Stimulated activated naive CD4-positive, alpha-beta T cell treated with Interleukin-2 at 50 U/mL for 16 hours (primary cell): ENCODE data around the gene RBM19.
"Not testable (repeated sequence)": the region's sequence is repeated elsewhere in the genome, so short reads cannot be mapped to it uniquely, and the experiment has no call there.

Source experiments
- DNase-seq: peaks from one replicate; lab custom pipeline; 2025; lab: John Stamatoyannopoulos, UW

The RBM19 gene

DNA sequence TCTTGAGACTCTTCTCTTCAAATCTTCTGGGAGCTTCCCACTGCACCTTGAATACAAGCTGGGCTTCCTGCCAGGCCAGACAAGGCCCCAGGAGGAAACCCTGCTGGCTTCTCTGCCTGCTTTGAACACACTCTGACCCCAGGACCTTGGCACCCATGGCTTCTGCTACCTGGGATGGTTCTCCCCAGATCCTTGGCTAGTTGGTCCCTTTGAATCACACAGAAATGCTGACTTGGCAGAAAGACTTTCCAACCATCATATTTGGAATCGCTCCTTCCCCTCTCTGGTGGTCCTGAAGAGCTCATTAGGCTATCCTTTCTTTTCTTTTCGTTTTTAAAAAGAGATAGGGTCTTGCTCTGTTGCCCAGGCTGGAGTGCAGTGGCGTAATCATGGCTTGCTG, 132.7 kb downstream of the RBM19 start:
- DNase-seq: no peak

DNA sequence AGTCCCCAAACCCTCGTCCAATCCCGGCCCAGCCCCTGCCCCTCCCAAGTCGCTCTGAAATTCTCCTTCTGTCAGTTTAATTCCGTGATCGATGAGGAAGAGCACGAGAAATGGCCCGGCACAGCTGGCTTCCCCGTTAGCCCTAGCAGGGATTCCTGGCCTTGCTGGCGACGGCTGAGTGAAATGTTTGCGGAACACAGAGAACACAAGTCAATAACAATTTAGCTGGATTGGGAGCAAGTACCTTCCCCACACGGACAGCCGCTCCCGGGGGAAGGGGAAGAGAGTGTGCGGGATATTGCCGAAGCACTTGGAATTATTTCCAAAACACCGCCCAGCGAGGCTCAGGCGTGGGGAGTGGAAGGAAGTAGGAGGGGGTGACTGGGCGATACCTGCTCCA, 134.6 kb downstream of the RBM19 start:
- no peak for DNase-seq

DNA sequence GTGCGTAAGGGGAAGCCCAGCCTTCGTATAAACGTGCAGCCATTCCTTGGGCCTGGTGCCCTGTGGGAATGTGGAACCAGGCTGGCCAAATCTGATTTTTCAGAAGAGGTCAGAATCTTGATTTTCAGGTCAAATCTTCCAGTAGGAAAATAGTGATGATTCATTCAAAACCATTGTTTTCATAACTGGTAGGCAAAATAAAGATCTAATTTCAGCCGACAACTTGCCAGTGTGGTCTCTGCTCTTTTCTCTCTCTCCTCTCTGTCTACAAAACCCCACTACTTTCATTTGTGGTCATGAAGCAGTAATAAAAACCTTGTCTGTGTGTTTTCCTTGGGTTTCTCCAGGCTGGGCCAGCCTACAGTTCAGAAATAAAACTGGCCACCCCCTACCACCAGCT, 135.1 kb downstream of the RBM19 start:
- no peak for DNase-seq

DNA sequence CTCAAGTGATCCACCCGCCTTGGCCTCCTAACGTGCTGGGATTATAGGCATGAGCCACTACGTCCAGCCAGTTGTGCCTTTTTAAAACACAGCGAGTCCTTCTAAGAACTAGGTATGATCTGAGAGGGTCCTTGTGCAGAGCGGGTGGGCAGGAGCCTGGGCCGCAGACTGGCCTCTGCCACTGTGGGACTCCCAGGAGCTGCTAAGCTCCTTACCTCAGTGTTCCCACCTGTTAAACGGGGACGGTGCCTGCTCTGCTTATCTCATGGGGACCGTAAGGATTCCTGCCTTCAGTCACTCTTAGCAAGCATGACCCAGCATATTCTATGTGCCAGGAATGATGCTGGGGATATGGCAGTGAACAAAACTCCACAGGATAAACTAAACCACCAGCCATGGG, 136.9 kb downstream of the RBM19 start:
- DNase-seq: no peak

DNA sequence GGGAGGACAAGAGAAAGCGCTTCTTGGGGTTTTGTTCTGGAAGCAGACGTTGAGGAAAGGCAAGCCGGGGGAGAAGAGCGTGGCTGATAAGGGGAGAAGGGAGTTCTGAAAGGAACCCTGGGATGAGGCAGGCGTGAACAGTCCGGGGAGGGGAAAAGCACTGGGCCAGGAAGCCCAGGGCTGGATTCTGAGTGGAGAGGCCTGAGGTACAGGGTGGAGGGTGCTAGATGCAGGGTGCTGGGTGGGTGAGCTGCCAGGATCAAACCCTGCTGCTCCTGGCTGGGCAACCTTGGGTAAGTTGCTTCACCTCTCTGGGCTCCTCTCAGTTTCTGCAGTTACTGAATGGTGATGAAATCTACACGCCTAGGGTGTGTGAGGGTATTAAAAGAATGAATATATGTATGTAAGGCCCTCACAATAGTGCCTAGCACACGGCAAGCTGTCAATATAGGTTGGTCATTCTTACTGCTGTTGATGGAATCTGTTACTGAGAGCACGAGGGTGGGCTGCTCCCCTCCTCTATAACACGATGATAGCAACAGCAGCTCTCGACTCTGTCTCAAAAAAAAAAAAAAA, 138.5 kb downstream of the RBM19 start:
- DNase-seq: no peak

DNA sequence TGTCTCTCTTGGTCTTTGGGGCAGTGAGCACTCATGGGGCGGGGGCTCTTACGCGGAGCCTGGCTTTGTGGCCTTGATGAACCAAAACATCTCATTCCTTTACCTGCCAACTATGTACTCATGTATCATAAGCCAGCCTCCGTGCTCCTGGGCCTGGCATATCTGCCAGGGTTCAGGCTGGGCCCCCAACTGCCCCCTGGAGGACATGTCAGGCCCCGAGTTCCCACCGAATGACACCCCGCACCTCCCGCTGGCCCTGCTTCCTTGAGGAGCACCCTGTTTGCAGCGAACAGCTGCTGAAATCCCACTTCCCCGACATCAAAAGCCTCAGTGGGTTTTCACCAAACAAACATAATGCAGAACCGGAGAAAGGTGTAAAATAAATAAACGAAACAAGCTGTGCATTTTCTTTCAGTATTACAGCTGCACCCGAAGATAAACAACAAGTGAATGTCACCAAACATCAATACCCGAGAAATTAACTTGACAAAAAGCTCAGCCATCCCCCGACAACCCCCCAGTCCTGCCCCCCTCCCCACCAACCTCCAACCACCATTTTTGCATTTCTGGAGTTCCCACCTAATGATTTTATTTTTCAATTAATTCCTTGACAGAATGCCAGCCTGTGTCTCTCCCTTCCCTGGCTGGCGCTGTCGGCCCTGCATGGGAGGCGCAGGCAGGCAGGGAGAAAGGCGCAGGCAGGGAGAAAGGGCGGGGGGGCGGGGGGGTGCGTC, 139.2 kb downstream of the RBM19 start:
- DNase-seq: no peak

DNA sequence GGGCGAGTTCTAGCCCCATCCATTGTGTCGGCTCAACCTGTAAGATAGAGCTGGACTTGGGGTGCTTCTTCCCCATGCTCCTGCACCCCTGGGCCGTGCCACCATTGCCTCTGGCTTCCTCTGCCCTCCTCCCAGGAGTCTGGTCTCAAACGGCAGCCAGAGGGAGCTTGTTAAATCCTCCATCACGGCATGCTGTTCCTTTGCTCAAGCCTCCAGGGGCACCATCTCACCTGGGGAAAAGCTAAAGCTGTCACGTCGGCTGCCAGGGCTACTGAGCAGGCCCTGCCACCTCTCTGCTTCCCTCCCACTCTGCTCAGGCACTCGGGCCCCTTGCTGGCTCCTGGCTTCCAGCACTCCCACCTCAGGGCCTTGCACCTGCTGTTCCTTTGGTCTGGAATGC, 140.4 kb downstream of the RBM19 start:
- no peak for DNase-seq

DNA sequence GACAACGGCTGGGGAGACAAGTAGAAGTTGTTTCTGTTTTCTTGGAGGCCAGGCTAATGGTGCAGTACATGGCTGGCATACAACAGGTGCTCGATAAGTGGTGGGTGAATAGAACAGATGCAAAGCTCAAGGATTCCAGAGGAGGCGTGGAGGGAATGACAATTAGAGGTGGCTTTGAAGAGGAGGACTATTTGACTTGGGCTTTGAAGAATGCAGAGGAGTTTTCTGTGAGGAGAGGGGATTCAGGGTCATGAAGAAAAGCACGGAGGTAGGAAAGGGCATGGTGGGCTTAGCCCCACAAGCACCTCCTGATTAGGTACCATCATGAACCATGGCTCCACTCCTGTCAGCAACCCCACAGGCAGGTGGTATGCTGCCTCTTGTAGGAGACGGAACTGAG, 142.3 kb downstream of the RBM19 start:
- no peak for DNase-seq

DNA sequence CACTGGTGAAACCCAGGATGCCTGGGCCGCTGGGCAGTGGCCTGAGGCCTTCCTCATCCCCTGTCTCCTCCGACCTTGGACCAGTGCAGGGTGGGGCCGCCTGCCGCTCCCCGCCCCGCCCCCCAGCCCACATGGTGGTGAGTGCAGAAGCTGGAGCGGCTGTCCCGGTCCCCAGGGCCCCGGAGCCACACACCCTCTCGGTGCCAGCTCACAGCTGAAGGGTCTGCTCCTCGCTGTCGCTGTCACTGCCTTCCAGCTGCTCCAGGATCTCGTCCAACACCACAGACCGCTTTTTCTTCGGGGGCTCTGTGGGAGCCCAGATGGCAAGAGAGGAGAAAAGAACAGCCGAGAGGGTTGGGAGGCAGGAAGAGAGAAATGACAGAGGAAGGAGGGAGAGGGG, 143.1 kb downstream of the RBM19 start:
- no peak for DNase-seq

DNA sequence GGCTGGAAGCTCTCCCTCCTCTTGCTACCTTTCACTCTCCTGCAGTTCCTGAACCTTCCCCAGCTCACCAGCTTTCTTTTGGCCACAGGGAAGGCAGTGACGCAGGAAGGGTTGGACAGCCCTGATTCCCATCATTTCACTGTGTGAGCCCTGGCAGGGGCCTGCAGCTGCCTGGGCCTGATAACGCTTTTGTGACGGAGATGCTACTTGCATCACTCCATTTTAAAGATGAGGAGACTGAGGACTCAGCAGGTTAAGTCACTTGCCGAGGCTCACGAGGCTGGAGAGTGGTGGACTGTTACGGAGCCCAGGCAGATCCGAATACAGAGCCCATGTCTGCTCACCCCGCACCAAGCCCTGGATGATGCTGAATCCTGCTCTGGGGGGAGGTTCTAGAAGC, 145.3 kb downstream of the RBM19 start:
- DNase-seq: no peak

DNA sequence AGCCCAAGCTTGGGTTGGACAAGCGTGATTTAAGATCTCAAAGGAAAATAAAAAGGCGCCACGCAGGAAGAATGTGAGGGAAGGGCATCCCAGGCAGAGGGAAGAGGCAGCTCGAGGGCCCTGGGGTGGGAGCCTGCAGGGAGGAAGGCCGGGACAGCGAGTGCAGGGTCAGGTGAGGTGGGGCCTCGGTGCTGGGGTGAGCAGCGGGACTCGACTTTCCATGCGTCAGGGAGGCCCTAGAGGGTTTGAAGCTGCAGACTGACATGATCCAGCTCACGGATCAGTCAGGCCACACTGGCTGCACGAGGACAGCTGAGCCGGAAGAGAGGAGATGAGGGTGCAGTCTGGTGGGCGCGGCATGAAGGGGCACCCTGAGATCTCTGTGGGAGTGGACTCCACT, 145.8 kb downstream of the RBM19 start:
- DNase-seq: no peak

DNA sequence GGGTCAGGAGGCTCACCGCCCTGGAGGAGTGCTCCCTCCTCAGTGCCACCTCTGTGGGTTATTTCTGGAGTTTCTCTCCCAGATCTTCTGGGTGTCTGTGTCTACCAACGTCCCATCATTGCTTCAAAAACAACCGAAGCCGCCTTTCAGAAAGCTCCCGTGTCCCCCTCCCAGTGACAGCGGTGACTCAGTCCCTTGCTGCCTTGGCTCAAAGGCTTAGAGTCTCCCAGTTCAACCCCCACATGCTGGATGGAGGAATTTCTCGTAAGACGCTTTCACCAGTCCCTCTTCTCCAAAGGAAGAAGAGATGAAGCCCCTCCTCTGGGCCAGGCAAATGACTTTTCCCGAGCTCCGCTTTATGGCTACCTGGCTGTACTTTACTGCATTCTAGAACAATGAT, 146.6 kb downstream of the RBM19 start:
- no peak for DNase-seq

DNA sequence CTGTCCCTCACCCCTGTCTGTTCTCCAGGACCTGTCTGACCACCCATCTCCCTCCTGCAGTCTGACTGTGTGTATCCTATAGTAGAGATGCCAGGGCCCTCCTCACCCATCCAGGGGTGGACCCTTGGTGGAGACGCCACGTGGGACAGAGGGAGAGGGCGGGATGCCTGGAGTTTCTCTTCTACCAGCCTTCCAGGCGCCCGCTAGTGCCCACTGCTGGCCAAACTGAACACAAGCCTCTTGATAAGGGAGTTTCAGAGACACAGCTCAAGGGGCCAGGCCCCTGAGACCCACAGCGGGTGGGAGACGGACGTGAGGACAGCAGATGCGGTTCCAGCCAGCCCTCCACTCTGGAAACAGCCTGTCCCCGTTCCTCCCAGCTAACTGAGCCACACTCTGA, 147.3 kb downstream of the RBM19 start:
- DNase-seq: no peak

DNA sequence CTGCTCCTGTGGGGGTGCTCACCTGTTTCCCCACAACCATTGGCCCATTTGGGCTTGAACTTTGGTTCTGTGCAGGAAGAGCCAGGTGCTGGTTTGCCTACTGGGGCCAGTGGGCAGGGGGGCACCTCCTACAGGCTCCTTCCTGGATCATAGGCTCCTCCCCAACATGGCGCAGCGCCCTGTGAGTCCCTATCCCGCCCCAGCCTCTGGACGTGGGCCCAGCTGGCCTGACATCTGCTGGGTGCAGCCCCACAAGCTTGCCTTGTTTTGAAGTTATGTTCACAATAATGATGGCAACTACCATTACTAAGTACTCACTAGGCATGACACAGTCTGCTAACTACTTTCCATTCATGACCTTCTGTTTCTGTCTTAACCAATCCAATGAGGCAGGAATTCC, 147.8 kb downstream of the RBM19 start:
- DNase-seq: no peak

DNA sequence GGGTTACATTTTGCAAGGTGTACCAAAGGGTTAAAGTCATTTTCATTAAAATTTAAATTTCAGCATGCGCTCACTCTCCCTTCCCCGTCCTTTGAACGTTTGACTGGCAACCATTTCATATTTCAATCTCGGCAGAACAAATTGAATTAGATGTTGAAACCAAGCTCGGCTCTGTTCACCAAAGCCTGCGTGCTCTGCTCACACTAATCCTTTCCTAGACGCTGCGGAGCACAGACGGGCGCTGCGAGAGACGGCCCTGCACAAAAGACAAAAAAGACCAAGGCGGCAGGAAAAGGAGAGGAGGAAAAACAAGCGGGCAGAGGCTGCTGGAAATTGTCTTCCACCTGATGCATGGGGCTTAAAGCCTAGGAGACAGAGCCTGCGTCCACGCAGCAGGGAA, 149.3 kb downstream of the RBM19 start:
- no peak for DNase-seq

DNA sequence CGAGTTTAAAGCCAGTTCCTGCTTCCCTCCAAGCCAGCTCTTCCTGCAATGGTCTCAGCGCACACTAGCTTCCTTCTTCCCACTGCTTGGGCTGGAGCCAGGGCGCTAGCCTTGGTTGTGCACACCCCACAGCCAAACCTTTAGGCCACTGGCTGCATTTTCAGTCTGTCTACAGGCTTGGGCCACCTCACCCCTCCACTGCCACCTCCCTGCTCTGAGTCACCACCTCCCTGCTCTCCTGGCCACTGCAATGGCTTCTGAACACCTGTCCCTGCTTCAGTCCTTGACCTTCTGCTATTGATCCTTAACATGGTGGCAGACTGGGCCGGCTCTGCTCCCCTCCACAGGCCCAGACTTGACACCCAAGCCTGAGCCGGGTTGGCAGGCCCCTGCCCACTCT, 151.1 kb downstream of the RBM19 start:
- DNase-seq: no peak

DNA sequence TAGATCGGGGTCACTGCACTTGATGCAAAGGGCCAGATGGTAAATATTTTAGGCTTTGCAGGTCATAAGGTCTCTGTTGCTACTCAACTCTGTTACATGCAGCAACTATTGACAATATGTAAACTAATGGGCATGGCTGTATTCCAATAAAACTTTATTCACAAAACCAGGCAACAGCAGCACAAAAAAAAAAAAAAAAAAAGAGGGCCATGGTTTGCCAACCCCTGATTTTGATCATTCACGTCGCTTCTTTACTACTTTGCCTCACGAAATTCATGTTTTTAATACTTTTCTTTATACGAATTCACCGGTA, 152.9 kb downstream of the RBM19 start:
- DNase-seq: no peak

DNA sequence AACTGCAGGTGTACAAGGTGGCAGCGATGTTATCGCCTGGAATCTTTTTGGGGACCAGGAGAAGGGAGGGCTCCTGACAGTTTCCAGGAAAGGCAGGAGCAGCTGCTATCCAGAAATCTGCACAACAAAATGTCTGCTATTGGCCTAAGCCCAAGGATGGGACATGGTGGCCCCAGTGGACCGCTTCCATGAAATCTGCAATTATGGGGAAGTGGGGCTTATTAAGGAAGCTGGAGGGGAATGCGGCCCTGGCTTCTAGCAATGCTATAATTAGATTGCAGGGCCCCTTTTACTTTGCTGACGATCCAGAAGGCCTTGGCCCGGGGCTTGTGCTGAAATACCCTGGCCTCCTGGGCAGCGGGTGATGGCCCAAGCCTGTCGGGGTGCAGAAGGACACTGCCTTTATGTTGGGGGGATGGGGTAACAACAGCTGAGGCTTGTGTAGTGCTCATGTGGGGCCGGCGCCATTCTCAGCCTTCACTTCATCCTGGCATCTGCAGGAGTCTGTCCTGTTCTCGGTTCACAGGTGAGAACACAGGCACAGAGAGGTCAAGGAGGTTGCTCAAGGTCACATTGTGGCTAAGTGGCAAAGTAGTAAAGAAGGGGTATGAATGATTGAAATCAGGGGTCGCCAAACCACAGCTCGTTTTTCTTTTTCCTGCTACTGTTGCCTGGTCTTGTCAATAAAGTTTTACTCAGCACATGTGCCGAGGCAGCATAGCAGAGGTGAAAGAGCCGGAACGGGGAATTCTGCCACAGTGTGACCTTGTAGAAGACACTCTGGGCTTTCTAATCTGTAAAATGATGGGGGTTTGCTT, 153.5 kb downstream of the RBM19 start:
- no peak for DNase-seq

DNA sequence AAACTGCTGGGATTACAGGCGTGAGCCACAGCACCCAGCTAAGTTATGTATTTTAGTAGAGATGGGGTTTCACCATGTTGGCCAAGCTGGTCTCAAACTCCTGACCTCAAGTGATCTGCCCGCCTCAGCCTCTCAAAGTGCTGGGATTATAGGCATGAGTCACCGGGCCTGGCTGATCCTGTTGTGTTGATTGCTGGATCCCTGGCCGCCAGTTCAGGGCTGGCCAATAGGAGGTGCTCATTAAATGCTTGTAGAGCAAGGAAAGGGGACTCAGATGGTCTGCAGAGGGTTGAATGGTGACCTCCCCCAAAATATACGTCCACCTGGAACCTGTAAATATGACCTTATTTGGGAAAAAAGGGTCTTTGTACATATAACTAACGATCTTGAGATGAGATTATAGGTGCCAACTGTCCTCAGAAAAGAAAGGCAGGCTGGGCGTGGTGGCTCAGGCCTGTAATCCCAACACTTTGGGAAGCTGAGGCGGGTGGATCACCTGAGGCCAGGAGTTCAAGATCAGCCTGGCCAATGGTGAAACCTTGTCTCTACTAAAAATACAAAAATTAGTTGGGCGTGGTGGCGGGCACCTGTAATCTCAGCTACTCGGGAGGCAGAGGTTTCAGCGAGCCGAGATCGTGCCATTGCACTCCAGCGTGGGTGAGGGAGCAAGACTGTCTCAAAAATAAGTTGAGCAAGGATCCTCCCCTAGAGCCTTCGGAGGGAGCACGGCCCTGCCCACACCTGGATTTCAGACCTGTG, 156.5 kb downstream of the RBM19 start:
- DNase-seq: not testable (repeated sequence)

DNA sequence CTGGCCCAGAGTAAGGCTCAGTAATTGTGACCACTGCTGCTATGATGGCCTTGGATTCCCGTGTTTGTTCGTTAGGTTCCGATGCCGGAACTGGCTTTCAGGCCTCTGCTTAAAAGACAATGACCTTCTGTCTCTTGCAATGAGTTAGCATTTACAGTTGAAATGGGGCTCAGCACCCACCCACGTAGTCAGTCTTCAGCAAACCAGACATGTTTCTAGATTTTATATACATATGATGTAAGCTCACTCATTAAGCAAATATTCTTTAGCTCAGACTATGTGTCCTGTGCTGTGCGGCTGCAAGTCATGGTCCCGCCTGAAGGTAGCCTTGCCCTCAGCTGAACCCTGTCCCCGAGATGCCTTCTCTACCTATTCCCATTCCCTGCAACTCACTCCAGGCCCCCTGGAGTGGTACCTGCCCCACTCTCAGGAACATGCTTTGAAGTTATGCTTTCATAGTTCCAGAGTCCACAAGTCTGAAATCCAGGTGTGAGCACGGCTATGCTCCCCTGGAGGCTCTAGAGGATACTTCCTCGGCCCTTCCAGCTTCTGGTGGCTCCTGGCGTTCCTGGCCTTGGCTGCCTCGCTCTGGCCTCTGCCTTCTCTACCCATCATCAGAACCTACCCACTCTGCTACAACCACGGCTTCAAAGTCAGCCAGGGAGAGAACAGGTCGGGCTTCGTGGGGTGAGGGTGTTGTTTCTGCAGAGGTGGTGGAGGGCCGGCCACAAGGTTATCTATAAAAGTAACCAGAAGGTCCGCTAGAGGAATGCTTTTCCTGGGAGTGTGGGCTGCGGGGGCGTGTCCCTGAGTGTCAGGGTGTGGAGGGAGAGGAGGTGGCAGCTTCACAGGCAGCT, 157.8 kb downstream of the RBM19 start:
- no peak for DNase-seq

DNA sequence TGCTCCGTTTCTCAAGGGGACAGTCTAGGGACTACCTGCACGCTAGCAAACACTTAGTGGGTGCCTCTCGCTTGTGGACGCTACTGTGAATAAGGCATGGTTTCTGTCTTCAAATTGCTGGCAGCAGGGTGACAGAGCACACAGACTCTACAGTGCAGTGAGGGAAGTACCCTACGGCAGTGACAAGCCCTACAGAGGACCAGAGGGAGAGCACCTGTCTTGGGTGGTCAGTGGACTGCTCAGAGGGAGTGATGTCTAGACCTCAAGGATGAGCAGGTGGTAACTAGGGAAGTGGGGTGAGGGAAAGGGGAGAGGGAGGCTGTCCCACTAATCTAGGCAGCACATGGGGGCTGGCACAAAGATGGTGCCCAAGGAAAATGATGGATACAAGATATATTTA, 160.5 kb downstream of the RBM19 start:
- no peak for DNase-seq
